NB4 (cell line): ENCODE results near the gene CD55.

Experiments used
- MYC ChIP-seq: IDR thresholded peaks from 2 replicates; pipeline ENCODE4 v1.6.1; 2011; ENCODE audit warnings: low read depth, low read length
- TF ChIP-seq, protein P1 (sequence below): IDR thresholded peaks from one replicate; pipeline ENCODE4 v1.5.1; 2012; ENCODE audit warnings: low read depth, low read length

DNA sequence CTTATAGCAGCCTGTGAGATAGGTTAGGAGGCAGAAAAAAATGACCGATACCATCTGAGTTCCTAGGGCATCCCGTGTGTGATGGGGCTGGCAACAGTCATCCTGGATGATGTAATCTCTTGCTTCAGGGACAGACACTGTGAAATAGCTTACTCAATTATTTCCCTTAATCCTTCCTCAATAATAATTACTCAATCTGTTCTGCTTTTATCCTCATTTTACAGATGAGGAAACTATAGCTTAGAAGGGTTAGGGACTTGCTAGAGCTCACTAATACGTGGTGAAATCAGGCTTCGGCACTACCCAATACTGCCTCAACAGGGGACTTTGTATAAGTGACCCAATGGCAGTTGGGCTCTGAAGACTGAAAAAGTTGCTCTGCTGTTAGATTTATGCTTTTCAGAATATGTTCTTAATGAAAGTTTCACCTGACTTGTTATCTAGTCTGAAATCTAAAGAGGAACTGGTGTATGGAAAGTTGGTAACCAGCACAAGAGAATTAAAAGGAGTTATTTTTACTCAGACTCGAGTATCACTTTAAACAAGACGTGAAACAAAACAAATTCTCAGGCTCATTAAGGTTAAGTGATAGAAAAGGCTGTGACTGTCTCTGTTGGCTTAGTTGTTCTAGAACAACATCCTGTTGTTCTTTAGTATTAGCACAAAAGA lies 14.4 kb downstream of the CD55 start:
- TF ChIP-seq, protein P1, sequence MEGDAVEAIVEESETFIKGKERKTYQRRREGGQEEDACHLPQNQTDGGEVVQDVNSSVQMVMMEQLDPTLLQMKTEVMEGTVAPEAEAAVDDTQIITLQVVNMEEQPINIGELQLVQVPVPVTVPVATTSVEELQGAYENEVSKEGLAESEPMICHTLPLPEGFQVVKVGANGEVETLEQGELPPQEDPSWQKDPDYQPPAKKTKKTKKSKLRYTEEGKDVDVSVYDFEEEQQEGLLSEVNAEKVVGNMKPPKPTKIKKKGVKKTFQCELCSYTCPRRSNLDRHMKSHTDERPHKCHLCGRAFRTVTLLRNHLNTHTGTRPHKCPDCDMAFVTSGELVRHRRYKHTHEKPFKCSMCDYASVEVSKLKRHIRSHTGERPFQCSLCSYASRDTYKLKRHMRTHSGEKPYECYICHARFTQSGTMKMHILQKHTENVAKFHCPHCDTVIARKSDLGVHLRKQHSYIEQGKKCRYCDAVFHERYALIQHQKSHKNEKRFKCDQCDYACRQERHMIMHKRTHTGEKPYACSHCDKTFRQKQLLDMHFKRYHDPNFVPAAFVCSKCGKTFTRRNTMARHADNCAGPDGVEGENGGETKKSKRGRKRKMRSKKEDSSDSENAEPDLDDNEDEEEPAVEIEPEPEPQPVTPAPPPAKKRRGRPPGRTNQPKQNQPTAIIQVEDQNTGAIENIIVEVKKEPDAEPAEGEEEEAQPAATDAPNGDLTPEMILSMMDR: no peak
- no peak for TF ChIP-seq MYC
